ENCODE measurements around the gene CDKL2. TPM values are rescaled to one million over a fixed set of nuclear protein-coding genes. Genes with fewer than 3 reads are reported as not detected.

Gene CDKL2
- total and polyA plus RNA-seq, 9 of the 15 experiments (the other 6 are each of a cell fraction or from before 2014, with no cell fraction given), result 0.01 to 0.16 TPM; not detected in 7

DNA sequence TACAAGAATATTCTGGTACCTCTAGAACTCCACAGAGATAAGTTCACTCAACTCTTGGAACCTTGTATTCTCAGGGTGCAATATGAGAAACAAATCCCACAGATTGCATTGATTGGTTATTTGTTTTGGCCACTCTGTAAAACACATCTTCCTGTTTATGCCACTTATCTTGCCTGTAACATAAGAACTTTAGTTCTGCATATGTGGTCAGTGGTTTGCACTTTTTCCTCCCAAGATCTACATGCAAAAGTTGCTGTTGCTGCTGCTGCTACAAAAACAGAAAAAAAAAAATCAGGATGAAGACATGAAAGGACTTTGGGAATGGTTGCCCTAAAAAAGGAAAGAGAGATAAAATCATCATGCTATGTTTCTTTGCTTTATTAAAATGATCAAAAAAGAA, 64.8 kb downstream of the CDKL2 start:
- Histone ChIP-seq H3K9me1 (ENCODE audit: control insufficient read depth, insufficient read depth, low read length) (no peaks in the 10 kb centered on the region), H3K27ac (ENCODE audit: extremely low read depth, low read depth, low read length) (no peak overlapping the region), H3K36me3 (ENCODE audit: control insufficient read depth, insufficient read depth, low read length) (no peaks in the 10 kb centered on the region), H3K4me1 (replicated peaks in 1 of 2; ENCODE audit: control insufficient read depth in 2 of 2, insufficient read depth in 2 of 2, low read length in 2 of 2) (peaks cover 3 to 4% of the 10 kb centered on the region in 2 experiments; a peak in 1 of 5 replicates), H3K4me3 (no peak overlapping the region), H3K9me3 (replicated peaks; ENCODE audit: control insufficient read depth, insufficient read depth, low read depth, low read length) (no peaks in the 10 kb centered on the region), H3K9ac (ENCODE audit: insufficient read depth in 1 of 2, low read depth in 2 of 2, low read length in 2 of 2) (no peak overlapping the region), H2AFZ (ENCODE audit: low read depth, low read length) (no peak overlapping the region), H3K4me2 (ENCODE audit: insufficient read depth, low read length) (no peak overlapping the region), H3K27me3 (ENCODE audit: control insufficient read depth in 2 of 2, insufficient read depth in 2 of 2, low read length in 2 of 2) (peaks cover 0 to 11% of the 10 kb centered on the region in 2 experiments; a peak in 1 of 5 replicates), H4K20me1 (replicated peaks; ENCODE audit: control insufficient read depth, insufficient read depth, low read length) (no peaks in the 10 kb centered on the region), H3K79me2 (ENCODE audit: control insufficient read depth, insufficient read depth, low read length) (no peaks in the 10 kb centered on the region)
- TF ChIP-seq PHB2 (IDR thresholded peaks at IDR 0.05; ENCODE audit: low read depth) (no peak), ESRRA (IDR thresholded peaks at IDR 0.05; ENCODE audit: borderline replicate concordance, low read depth) (no peak), EZH2 (IDR thresholded peaks at IDR 0.05; ENCODE audit: borderline replicate concordance, low read depth, low read length) (no peak), ZNF696 (CRISPR knock-in tag; conservative IDR thresholded peaks at IDR 0.05) (no peak), ETS2 (tag; IDR thresholded peaks at IDR 0.05; ENCODE audit: borderline replicate concordance, poor library complexity, severe bottlenecking) (no peak)
- TF ChIP-seq, protein P1, sequence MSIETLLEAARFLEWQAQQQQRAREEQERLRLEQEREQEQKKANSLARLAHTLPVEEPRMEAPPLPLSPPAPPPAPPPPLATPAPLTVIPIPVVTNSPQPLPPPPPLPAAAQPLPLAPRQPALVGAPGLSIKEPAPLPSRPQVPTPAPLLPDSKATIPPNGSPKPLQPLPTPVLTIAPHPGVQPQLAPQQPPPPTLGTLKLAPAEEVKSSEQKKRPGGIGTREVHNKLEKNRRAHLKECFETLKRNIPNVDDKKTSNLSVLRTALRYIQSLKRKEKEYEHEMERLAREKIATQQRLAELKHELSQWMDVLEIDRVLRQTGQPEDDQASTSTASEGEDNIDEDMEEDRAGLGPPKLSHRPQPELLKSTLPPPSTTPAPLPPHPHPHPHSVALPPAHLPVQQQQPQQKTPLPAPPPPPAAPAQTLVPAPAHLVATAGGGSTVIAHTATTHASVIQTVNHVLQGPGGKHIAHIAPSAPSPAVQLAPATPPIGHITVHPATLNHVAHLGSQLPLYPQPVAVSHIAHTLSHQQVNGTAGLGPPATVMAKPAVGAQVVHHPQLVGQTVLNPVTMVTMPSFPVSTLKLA (conservative IDR thresholded peaks at IDR 0.05), result no peak
- BruUV-seq (replicated peaks), result no TSS peak
- in situ Hi-C loops (cut with MboI), result no loop called here
- DNase-seq (ENCODE audit: extremely low read depth in 1 of 4, low spot score in 3 of 4), result no peak
- CTCF ChIA-PET (ENCODE audit: low intra/inter-chr PET ratio), result no interaction called here
- intact Hi-C loops (cut with micrococcal nuclease), result no loop called here
- ATAC-seq, result no peak
- no peak for FAIRE-seq
- POLR2A ChIA-PET, result no interaction called here

All from K562 (cell line).